Neural cell (in vitro differentiated cells): ENCODE results near the gene WDR93. TPM values are rescaled to one million over a fixed set of nuclear protein-coding genes. Genes with fewer than 3 reads are reported as not detected.

Source experiments
- H2AFZ ChIP-seq: fragments of 200-600, 300-800 bp; sonication (generic), shearing (Covaris generic); 2 replicates; pipeline ENCODE4 v1.6.0; 2014; ENCODE audit warnings: low read depth, mild to moderate bottlenecking, antibody characterized with exemption, low read length, moderate library complexity
- H3F3A ChIP-seq: fragments of 200-600 bp; shearing (Covaris generic); 2 replicates; pipeline ENCODE4 v1.6.1; 2016; ENCODE audit warnings: mild to moderate bottlenecking, moderate library complexity, mixed read lengths, antibody characterized with exemption, low read length; ENCODE audit not compliant: insufficient read depth, poor library complexity, severe bottlenecking
- H3K27ac ChIP-seq: fragments of 200-600, 300-800 bp; sonication (generic), shearing (Covaris generic); 2 replicates; pipeline ENCODE4 v1.5.1; 2014; ENCODE audit warnings: mild to moderate bottlenecking, low read length, moderate library complexity
- H3K27me3 ChIP-seq: fragments of 300-800, 200-600 bp; sonication (generic), shearing (Covaris generic); 2 replicates; pipeline ENCODE4 v1.6.0; 2014; ENCODE audit warnings: mild to moderate bottlenecking, low read depth, low read length, moderate library complexity; ENCODE audit not compliant: insufficient read depth
- H3K36me3 ChIP-seq: fragments of 300-800, 200-600 bp; sonication (generic), shearing (Covaris generic); 2 replicates; pipeline ENCODE4 v1.5.1; 2014; ENCODE audit warnings: mild to moderate bottlenecking, antibody characterized with exemption, low read length, moderate library complexity; ENCODE audit not compliant: insufficient read depth
- H3K4me2 ChIP-seq: fragments of 300-800, 200-600 bp; sonication (generic), shearing (Covaris generic); 2 replicates; pipeline ENCODE4 v1.6.0; 2014; ENCODE audit warnings: mild to moderate bottlenecking, low read length
- H3K4me3 ChIP-seq: fragments of 300-800, 200-600 bp; sonication (generic), shearing (Covaris generic); 2 replicates; pipeline ENCODE4 v1.5.1; 2014; ENCODE audit warnings: mild to moderate bottlenecking, low read length, moderate library complexity
- H3K79me2 ChIP-seq: fragments of 200-600 bp; shearing (Covaris generic); replicated peaks from 2 replicates; pipeline ENCODE4 v1.6.0; 2014; ENCODE audit warnings: mild to moderate bottlenecking, low read length, moderate library complexity; ENCODE audit not compliant: insufficient read depth
- H3K9ac ChIP-seq: fragments of 300-800, 200-600 bp; sonication (generic), shearing (Covaris generic); 2 replicates; pipeline ENCODE4 v1.6.1; 2016; ENCODE audit warnings: mild to moderate bottlenecking, low read length, mixed read lengths
- H3K9me2 ChIP-seq: fragments of 200-600 bp; shearing (Covaris generic); 2 replicates; pipeline ENCODE4 v1.6.1; 2016; ENCODE audit warnings: mild to moderate bottlenecking, low read length, mixed read lengths; ENCODE audit not compliant: insufficient read depth
- H3K9me3 ChIP-seq: fragments of 200-600, 300-800 bp; sonication (generic), shearing (Covaris generic); 2 replicates; pipeline ENCODE4 v1.6.1; 2016; ENCODE audit warnings: mild to moderate bottlenecking, mixed run types, low read length, moderate library complexity, mixed read lengths
- H4K20me1 ChIP-seq: fragments of 200-600 bp; shearing (Covaris generic); 2 replicates; pipeline ENCODE4 v1.6.1; 2016; ENCODE audit warnings: mild to moderate bottlenecking, mixed run types; ENCODE audit not compliant: insufficient read depth
- CTCF ChIP-seq: fragments of 450-650 bp; IDR thresholded peaks from 2 replicates; pipeline ENCODE4 v1.5.1; 2014; ENCODE audit warnings: antibody characterized with exemption, mild to moderate bottlenecking, moderate library complexity; ENCODE audit not compliant: poor library complexity, severe bottlenecking
- EP300 ChIP-seq: fragments of 450-650 bp; conservative IDR thresholded peaks from 2 replicates; pipeline ENCODE4 v1.6.1; 2014; ENCODE audit warnings: antibody characterized with exemption, mild to moderate bottlenecking, moderate library complexity; ENCODE audit not compliant: poor library complexity, severe bottlenecking
- EZH2 ChIP-seq: fragments of 200-600, 300-800 bp; shearing (Covaris generic), sonication (generic); IDR thresholded peaks from 2 replicates; pipeline ENCODE4 v1.6.1; 2014; ENCODE audit warnings: antibody characterized with exemption, low read length, borderline replicate concordance, mild to moderate bottlenecking; ENCODE audit not compliant: insufficient read depth, poor library complexity, severe bottlenecking
- MXI1 ChIP-seq: fragments of 450-650 bp; conservative IDR thresholded peaks from 2 replicates; pipeline ENCODE4 v1.6.1; 2014; ENCODE audit warnings: antibody characterized with exemption, mild to moderate bottlenecking; ENCODE audit not compliant: poor library complexity, severe bottlenecking
- POLR2AphosphoS5 ChIP-seq: IDR thresholded peaks from 2 replicates; pipeline ENCODE4 v1.6.1; 2012
- RAD21 ChIP-seq: fragments of 450-650 bp; conservative IDR thresholded peaks from 2 replicates; pipeline ENCODE4 v1.6.1; 2014; ENCODE audit warnings: antibody characterized with exemption, mild to moderate bottlenecking, moderate library complexity
- REST ChIP-seq: IDR thresholded peaks from 2 replicates; pipeline ENCODE4 v1.6.1; 2012; ENCODE audit warnings: borderline replicate concordance
- SMC3 ChIP-seq: fragments of 450-650 bp; conservative IDR thresholded peaks from 2 replicates; pipeline ENCODE4 v1.6.1; 2014; ENCODE audit warnings: antibody characterized with exemption, mild to moderate bottlenecking, moderate library complexity; ENCODE audit not compliant: poor library complexity
- TAF1 ChIP-seq: IDR thresholded peaks from 2 replicates; pipeline ENCODE4 v1.6.1; 2012; ENCODE audit warnings: low read depth
- polyA plus RNA-seq: library from polyadenylated mRNA; depleted of rRNA; stranded (reverse); fragments of >200 nt; gene quantifications from 2 replicates; pipeline ENCODE4 v1.2.3, GENCODE V29; 2014

The WDR93 gene
- polyA plus RNA-seq, 1 donor from 2014 or later, result 0.41 TPM

DNA sequence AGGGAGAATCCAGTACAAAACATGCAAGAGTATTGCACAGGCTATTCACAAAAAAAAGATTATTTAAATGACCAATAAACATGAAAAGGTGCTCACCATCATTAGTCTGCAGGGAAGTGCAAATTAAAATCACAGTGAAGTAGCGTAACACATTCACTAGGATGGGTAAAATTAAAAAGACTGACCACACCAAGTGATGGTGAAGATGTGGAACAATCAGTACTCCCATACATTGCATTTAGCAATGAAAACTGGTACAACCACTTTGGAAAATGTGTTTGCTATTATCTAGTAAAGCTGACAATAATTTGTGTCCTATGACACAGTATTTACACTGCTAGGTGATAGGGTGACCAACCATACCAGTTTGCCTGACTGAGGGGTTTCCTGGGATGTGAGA is 34.0 kb downstream of the WDR93 start:
- Histone ChIP-seq H3K27ac (no peak overlapping the region), H3K79me2 (no peaks in the 10 kb centered on the region), H3K36me3 (no peaks in the 10 kb centered on the region), H3K4me2 (no peak overlapping the region), H2AFZ (no peak overlapping the region), H3F3A (no peaks in the 10 kb centered on the region), H4K20me1 (no peaks in the 10 kb centered on the region), H3K27me3 (no peaks in the 10 kb centered on the region), H3K9ac (no peak overlapping the region), H3K4me3 (no peak overlapping the region), H3K9me3 (no peaks in the 10 kb centered on the region), H3K9me2 (no peaks in the 10 kb centered on the region)
- TF ChIP-seq TAF1 (no peak), CTCF (no peak), EZH2 (no peak), EP300 (no peak), RAD21 (no peak)

- no peaks in the 10 kb centered on the region for H3K27me3 ChIP-seq
- H3K36me3 ChIP-seq, result no peaks in the 10 kb centered on the region
- no peak for TF ChIP-seq CTCF
- no peak for TF ChIP-seq EP300
- TF ChIP-seq TAF1, result no peak
- TF ChIP-seq RAD21, result no peak
- no peak for TF ChIP-seq EZH2
- TF ChIP-seq SMC3, result no peak
- no peak for TF ChIP-seq REST
- TF ChIP-seq POLR2AphosphoS5, result no peak
- TF ChIP-seq MXI1, result no peak
Observed at GRCh38 chr15:89725064-89725463, 34.5 kb downstream of the WDR93 start.

More at GRCh38 chr15:89725064-89725463, 34.5 kb downstream of the WDR93 start:
- Histone ChIP-seq H3K79me2 (no peaks in the 10 kb centered on the region), H2AFZ (no peak overlapping the region), H3K4me3 (no peak overlapping the region), H3K9me3 (no peaks in the 10 kb centered on the region), H3K9me2 (no peaks in the 10 kb centered on the region), H3K27ac (no peak overlapping the region), H3K4me2 (no peak overlapping the region), H3F3A (no peaks in the 10 kb centered on the region), H3K9ac (no peak overlapping the region), H4K20me1 (no peaks in the 10 kb centered on the region)
